K562 (cell line): ENCODE data around the gene CBX1. TPM values are rescaled to one million over a fixed set of nuclear protein-coding genes. Genes with fewer than 3 reads are reported as not detected.

ENCODE experiments used
- ARID1B ChIP-seq: fragments of 450-650 bp; IDR thresholded peaks from 2 replicates; pipeline ENCODE4 v1.6.1; 2016; ENCODE audit warnings: antibody characterized with exemption, mild to moderate bottlenecking, inconsistent platforms
- ARID4B ChIP-seq: sonication (generic); formaldehyde crosslinking; IDR thresholded peaks from 2 replicates; pipeline ENCODE4 v1.8.0; 2022; ENCODE audit warnings: mild to moderate bottlenecking, missing genetic modification reagents
- DDX20 ChIP-seq: fragments of 450-650 bp; IDR thresholded peaks from 2 replicates; pipeline ENCODE4 v1.6.1; 2016; ENCODE audit warnings: missing genetic modification characterization, low read depth, mild to moderate bottlenecking, missing compliant biosample characterization, moderate library complexity
- ETV6 ChIP-seq, 3 experiments: fragments of 150-350 bp in 1 of 3; sonication (generic) in 1 of 3; formaldehyde crosslinking in 1 of 3; IDR thresholded peaks; 2 replicates each; pipeline versions ENCODE4 v1.6.1 to v1.8.0; 2014 to 2022; ENCODE audit warnings: borderline replicate concordance in 2 of 3, low read depth in 2 of 3, antibody characterized with exemption in 1 of 3, low read length in 1 of 3, mild to moderate bottlenecking in 1 of 3, missing genetic modification reagents in 1 of 3
- HBP1 ChIP-seq: fragments of 450-650 bp; formaldehyde crosslinking; IDR thresholded peaks from 2 replicates; pipeline ENCODE4 v1.4.0; 2022; ENCODE audit warnings: missing genetic modification characterization
- MAFF ChIP-seq: IDR thresholded peaks from 2 replicates; pipeline ENCODE4 v1.6.1; 2012; ENCODE audit warnings: low read length, improper control_type of control experiment
- MBD2 ChIP-seq: sonication (generic); IDR thresholded peaks from 2 replicates; pipeline ENCODE4 v1.6.1; 2016; ENCODE audit warnings: low read depth, borderline replicate concordance
- MCM3 ChIP-seq: fragments of 450-650 bp; IDR thresholded peaks from 2 replicates; pipeline ENCODE4 v1.6.1; 2016
- MECOM ChIP-seq: fragments of 250-450 bp; sonication (Bioruptor Pico); IDR thresholded peaks from 2 replicates; pipeline ENCODE4 v1.8.0; 2022; ENCODE audit warnings: inconsistent platforms
- MYNN ChIP-seq, 2 experiments: sonication (generic); formaldehyde crosslinking in 1 of 2; IDR thresholded peaks; 2 replicates each; pipeline versions ENCODE4 v1.5.0 to v1.6.1; 2016 to 2020; ENCODE audit warnings: antibody characterized with exemption in 1 of 2, missing genetic modification reagents in 1 of 2
- NCOA6 ChIP-seq: fragments of 450-650 bp; IDR thresholded peaks from 2 replicates; pipeline ENCODE4 v1.6.1; 2017; ENCODE audit warnings: mild to moderate bottlenecking
- PYGO2 ChIP-seq: fragments of 450-650 bp; IDR thresholded peaks from 2 replicates; pipeline ENCODE4 v1.6.1; 2016; ENCODE audit warnings: mild to moderate bottlenecking, missing genetic modification characterization, moderate library complexity, missing compliant biosample characterization
- SMARCE1 ChIP-seq: fragments of 450-650 bp; IDR thresholded peaks from 2 replicates; pipeline ENCODE4 v1.7.1; 2016; ENCODE audit warnings: mild to moderate bottlenecking
- TCF3 ChIP-seq: sonication (generic); formaldehyde crosslinking; IDR thresholded peaks from 2 replicates; pipeline ENCODE4 v1.4.0; 2020; ENCODE audit warnings: mild to moderate bottlenecking, missing genetic modification reagents
- USF1 ChIP-seq: sonication (generic); formaldehyde crosslinking; IDR thresholded peaks from 2 replicates; pipeline ENCODE4 v1.9.0; 2022; ENCODE audit warnings: mild to moderate bottlenecking, missing genetic modification reagents
- YY1 ChIP-seq, 3 experiments: IDR thresholded peaks; 2 replicates each; pipeline ENCODE4 v1.6.1; 2011; ENCODE audit warnings: low read length in 2 of 3, mild to moderate bottlenecking in 2 of 3, moderate library complexity in 2 of 3, borderline replicate concordance in 1 of 3, control low read depth in 1 of 3, low read depth in 1 of 3; ENCODE audit not compliant: insufficient read depth in 3 of 3, insufficient replicate concordance in 2 of 3, control insufficient read depth in 1 of 3, insufficient read length in 1 of 3; ENCODE audit errors: extremely low read depth in 1 of 3
- ZBTB7A ChIP-seq: IDR thresholded peaks from 2 replicates; pipeline ENCODE4 v1.6.1; 2011; ENCODE audit warnings: low read depth, mild to moderate bottlenecking, low read length, moderate library complexity, borderline replicate concordance; ENCODE audit not compliant: control insufficient read depth
- ZNF174 ChIP-seq: fragments of 250-450 bp; sonication (Bioruptor Pico); IDR thresholded peaks from 2 replicates; pipeline ENCODE4 v1.4.0; 2020; ENCODE audit warnings: mild to moderate bottlenecking
- ZNF184 ChIP-seq: sonication (generic); formaldehyde crosslinking; IDR thresholded peaks from 2 replicates; pipeline ENCODE4 v1.5.0; 2020; ENCODE audit warnings: missing genetic modification reagents
- ZNF212 ChIP-seq: fragments of 450-650 bp; formaldehyde crosslinking; IDR thresholded peaks from 2 replicates; pipeline ENCODE4 v1.4.0; 2020; ENCODE audit warnings: mild to moderate bottlenecking
- ZNF644 ChIP-seq: fragments of 200-800 bp; sonication (Bioruptor generic); IDR thresholded peaks from 2 replicates; pipeline ENCODE4 v1.6.1; 2016; ENCODE audit warnings: low read depth, missing genetic modification characterization, missing compliant biosample characterization
- ZNF77 ChIP-seq: fragments of 250-450 bp; sonication (Bioruptor Pico); IDR thresholded peaks from 2 replicates; pipeline ENCODE4 v1.5.0; 2020
- polyA plus RNA-seq, 8 experiments: library from polyadenylated mRNA; depleted of rRNA in 4 of 8; stranded (reverse) in 5 of 8; unstranded in 3 of 8; fragments of >200 nt; fragmentation: Nextera tagmentation in 2 of 8; fragmentation: Illumina TruSeq in 1 of 8; extraction: Ambion mirVana in 2 of 8; extraction: Trizol in 1 of 8; gene quantifications; 2 replicates each; pipeline versions ENCODE4 v1.2.1 to v1.2.3, GENCODE V29; 2011 to 2014; ENCODE audit warnings: inconsistent platforms in 1 of 8, missing spikeins in 1 of 8
- total RNA-seq, 7 experiments: library from RNA; depleted of rRNA in 6 of 7; stranded (reverse); fragments of >200 nt in 6 of 7; fragmentation: Illumina TruSeq in 2 of 7; extraction: Trizol in 2 of 7; gene quantifications; 2 replicates each; pipeline versions ENCODE4 v1.2.1 to v1.2.3, GENCODE V29; 2011 to 2021; ENCODE audit warnings: low replicate concordance in 1 of 7

The CBX1 gene
- total and polyA plus RNA-seq, 9 of the 15 experiments (the other 6 are each of a cell fraction or from before 2014, with no cell fraction given) = 10.6 to 95.7 (median 52.7) TPM

GRCh38 chr17:48048384-48049126, 52.7 kb downstream of the CBX1 start (continued):
- no peak for TF ChIP-seq USF1 (CRISPR knock-in tag)
- no peak for TF ChIP-seq MECOM
- TF ChIP-seq ARID1B = no peak
- TF ChIP-seq MAFF = no peak
- no peak for TF ChIP-seq HBP1 (CRISPR knock-in tag)
- no peak for TF ChIP-seq TCF3 (CRISPR knock-in tag)
- TF ChIP-seq ZNF644 = no peak
- no peak for TF ChIP-seq MBD2
- TF ChIP-seq ZNF212 (CRISPR knock-in tag) = no peak
- TF ChIP-seq PYGO2 = no peak
- no peak for TF ChIP-seq ETV6 (IDR thresholded peaks at IDR 0.05; ENCODE audit: borderline replicate concordance in 1 of 2, low read depth in 2 of 2, low read length in 1 of 2)
- TF ChIP-seq ETV6 (CRISPR knock-in tag; IDR thresholded peaks at IDR 0.05; ENCODE audit: borderline replicate concordance) = no peak
- no peak; the same call in 1 of the 2 replicates for TF ChIP-seq SMARCE1
- TF ChIP-seq ZNF174 = no peak
- TF ChIP-seq MYNN (IDR thresholded peaks at IDR 0.05) = no peak; the same call in 1 of the 2 replicates
- no peak for TF ChIP-seq MYNN (CRISPR knock-in tag; IDR thresholded peaks at IDR 0.05)
- TF ChIP-seq MCM3 = no peak
- TF ChIP-seq ZNF184 (CRISPR knock-in tag) = no peak
- no peak for TF ChIP-seq NCOA6
- 0 out of 2 replicates have a peak, but pooled peaks have one; percentile 9 for TF ChIP-seq ARID4B (CRISPR knock-in tag)
- TF ChIP-seq YY1 (IDR thresholded peaks at IDR 0.05; ENCODE audit: borderline replicate concordance in 1 of 3, control insufficient read depth in 1 of 3, extremely low read depth in 1 of 3, insufficient read depth in 3 of 3, insufficient read length in 1 of 3, insufficient replicate concordance in 2 of 3, low read depth in 1 of 3, low read length in 2 of 3) = peak in 1 of 3 experiments; percentile 52
- TF ChIP-seq DDX20 (tag) = no peak
- no peak for TF ChIP-seq ZNF77 (CRISPR knock-in tag)
- TF ChIP-seq ZBTB7A = peak; percentile 73; the same call in 1 of the 2 replicates
